RWPE1 (cell line): ENCODE measurements around the gene UTP25.

Experiments
- CTCF ChIA-PET: fragments of 350-600 bp; sonication (Branson Sonifier 250); formaldehyde crosslinking; extraction: SDS; loops from one replicate; lab custom pipeline; 2021; lab: Yijun Ruan, JAX
- POLR2A ChIA-PET: fragments of 400-600 bp; formaldehyde crosslinking; extraction: SDS; loops from one replicate; lab custom pipeline; 2020; ENCODE audit warnings: antibody characterized with exemption; ENCODE audit not compliant: low non-redundant PET; lab: Yijun Ruan, JAX
- DNase-seq: peaks from one replicate; pipeline ENCODE4 v3.0.0; 2012; ENCODE audit warnings: low spot score
- H3K27ac ChIP-seq: fragments of 450-650 bp; 2 replicates; pipeline ENCODE4 v1.5.1; 2017
- TF ChIP-seq, protein P1 (sequence below): fragments of 450-650 bp; conservative IDR thresholded peaks from 2 replicates; pipeline ENCODE4 v1.5.1; 2017; ENCODE audit warnings: low read depth, mild to moderate bottlenecking

Gene UTP25

DNA sequence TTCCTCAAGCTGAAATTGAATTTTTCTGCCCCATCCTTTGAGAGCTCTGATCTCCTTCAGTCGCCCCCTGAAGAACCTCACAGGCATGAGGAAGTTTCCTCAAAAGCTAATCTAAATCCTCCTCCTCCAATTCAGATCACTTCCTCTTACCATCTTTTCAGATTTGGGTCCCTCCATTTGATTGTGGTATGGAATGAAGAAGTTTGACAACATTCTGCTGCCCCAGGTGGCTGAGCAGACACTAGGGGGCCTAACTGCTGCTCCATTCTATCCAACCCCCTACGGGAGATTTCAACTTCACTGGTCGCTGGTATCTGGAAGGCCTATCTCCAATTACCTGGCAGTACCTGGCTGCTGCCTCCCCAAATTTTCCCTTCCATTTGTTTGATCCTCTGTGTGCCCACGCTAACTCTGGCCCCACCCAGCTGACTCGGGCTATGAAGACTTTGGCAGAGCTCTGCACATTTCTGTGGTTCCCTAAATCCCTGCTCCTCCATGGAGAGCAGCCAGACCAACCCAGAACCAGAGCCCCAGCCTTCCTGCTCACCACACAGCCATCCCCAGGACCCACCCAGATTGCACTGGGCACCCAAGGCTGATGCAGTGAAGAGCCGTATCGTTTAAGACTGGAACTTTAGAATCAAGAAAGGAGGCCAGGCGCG is 29.7 kb upstream of the UTP25 start:
- CTCF ChIA-PET = interaction anchor here (0.8 kb wide), 1 partner anchor 29 kb away, joined by 3 read pairs; no protein-coding TSS in a partner anchor
- no peak overlapping the region for H3K27ac ChIP-seq
- POLR2A ChIA-PET = no interaction called here
- TF ChIP-seq, protein P1, sequence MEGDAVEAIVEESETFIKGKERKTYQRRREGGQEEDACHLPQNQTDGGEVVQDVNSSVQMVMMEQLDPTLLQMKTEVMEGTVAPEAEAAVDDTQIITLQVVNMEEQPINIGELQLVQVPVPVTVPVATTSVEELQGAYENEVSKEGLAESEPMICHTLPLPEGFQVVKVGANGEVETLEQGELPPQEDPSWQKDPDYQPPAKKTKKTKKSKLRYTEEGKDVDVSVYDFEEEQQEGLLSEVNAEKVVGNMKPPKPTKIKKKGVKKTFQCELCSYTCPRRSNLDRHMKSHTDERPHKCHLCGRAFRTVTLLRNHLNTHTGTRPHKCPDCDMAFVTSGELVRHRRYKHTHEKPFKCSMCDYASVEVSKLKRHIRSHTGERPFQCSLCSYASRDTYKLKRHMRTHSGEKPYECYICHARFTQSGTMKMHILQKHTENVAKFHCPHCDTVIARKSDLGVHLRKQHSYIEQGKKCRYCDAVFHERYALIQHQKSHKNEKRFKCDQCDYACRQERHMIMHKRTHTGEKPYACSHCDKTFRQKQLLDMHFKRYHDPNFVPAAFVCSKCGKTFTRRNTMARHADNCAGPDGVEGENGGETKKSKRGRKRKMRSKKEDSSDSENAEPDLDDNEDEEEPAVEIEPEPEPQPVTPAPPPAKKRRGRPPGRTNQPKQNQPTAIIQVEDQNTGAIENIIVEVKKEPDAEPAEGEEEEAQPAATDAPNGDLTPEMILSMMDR = no peak
- DNase-seq = no peak

DNA sequence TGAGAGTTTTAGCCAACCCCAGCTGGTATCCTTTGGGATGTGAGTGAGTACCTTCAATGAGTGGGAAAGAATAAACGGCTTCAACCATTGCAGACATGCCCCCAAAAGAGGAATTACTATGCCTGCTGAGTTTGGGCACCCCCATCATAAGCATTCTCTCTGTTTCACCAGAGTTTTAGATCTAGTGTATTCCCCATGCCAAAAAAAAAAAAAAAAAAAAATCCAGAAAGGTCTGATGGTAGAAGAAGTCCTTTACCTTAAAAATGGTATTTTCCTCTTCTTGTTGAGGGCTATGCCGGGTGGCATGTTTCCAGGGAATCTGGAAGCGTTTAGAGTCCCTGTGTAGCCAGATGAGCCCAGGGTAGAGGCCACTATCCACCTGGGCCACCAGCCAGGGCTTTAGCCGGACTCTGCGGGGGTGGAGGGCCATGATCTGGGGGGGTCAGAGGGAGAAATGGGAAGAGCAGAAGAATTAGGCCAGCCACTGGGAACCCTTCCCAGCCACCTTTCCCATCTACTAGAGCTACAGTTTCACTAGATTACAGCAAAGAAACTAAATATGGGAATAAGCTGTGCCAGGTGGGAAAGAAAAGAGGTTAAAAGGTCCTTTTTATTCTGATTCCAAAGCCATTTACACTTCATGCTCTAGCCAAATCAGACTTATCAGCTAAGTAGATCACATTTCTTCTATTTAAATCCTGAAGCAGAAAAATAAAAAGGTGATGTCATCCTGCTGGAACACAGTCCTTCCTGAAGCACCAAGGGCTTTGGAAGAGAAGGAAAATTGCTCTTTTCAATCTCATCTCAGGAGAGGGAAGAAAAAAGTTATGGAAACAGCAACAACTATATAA is 26.6 kb upstream of the UTP25 start:
- no peak for DNase-seq
- no peak overlapping the region for H3K27ac ChIP-seq
- CTCF ChIA-PET = interaction anchor here (1.0 to 2.5 kb wide), 2 partner anchors 18 to 22 kb away, joined by 6 to 7 read pairs; no protein-coding TSS in a partner anchor
- TF ChIP-seq, protein P1 = no peak
- POLR2A ChIA-PET = interaction anchor here (0.6 kb wide), 1 partner anchor 20 kb away, joined by 3 read pairs; no protein-coding TSS in a partner anchor

DNA sequence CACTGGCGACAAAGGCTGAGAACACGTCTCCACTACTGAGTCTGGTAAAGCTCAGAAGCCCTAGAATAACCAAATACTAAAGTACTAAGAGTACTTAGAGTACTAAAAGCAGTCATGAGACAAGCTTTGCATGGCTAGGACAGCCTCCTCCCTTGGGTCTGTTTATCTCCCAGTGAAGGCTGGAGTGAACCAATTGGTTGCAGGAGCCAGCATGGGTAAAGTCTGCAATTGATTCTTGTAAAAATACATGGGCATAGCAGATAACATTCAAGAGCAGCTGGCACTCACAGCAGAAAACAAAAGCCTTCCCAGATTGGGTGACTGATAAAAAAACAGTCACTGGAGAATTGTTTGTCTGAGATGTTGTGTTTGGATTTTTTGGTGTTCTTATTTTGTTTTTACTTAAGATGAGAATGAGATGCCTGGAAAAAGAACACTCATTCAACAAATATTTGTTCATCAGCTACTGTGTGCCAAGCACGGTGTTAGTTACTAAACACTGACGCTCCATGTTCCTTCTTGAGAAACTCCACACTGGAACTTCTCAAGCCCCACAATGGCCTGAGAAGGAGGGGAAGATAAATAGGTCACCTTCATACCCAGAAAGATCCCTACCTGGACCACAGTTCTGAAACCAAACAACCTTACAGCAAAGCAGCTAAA is 25.5 kb upstream of the UTP25 start:
- POLR2A ChIA-PET = interaction anchor here (0.6 kb wide), 1 partner anchor 19 kb away, joined by 3 read pairs; no protein-coding TSS in a partner anchor
- H3K27ac ChIP-seq = no peak overlapping the region
- no peak for DNase-seq
- TF ChIP-seq, protein P1 = no peak
- CTCF ChIA-PET = interaction anchor here (2.5 kb wide), 1 partner anchor 21 kb away, joined by 7 read pairs; no protein-coding TSS in a partner anchor

DNA sequence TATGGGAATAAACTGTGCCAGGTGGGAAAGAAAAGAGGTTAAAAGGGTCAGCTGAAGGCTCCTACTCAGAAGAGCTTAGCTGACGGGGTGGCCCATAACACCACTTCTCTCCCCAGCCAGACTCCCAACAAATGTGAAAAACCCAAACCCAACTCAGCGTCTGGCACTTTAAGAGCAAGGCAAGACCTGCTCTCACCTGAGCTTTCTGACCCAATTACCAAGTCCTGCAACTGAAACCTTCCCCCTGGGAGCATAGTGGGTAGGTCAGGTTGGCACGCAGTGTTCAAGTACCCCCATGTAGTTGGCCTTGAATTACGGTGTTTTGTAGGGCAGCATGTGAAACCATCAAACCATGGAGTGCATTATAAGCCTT is 25.0 kb upstream of the UTP25 start:
- no peak overlapping the region for H3K27ac ChIP-seq
- no peak for DNase-seq
- TF ChIP-seq, protein P1 = no peak
- POLR2A ChIA-PET = no interaction called here
- CTCF ChIA-PET = interaction anchor here (2.5 kb wide), 1 partner anchor 20 kb away, joined by 7 read pairs; no protein-coding TSS in a partner anchor

DNA sequence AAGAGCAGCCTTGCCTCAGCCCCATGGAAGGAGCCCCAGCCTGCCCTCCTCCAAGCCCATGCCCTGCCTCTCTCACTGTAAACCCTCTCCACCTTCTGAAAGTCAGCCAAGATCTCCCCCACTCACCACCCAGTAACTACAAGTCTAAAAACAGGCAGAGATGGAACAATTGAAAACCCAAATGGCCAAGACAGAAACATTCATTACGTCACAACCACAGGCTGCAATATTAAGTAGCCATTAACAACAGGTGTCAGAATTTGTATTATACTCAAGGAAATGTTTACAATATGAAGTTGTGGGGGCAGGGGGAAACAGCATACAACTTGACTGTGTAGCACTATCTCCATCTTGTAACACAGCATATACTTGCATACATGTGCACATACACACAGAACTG is 24.2 kb upstream of the UTP25 start:
- H3K27ac ChIP-seq = no peak overlapping the region
- POLR2A ChIA-PET = no interaction called here
- DNase-seq = no peak
- TF ChIP-seq, protein P1 = no peak
- CTCF ChIA-PET = no interaction called here
